Liver (tissue), 9 donors: ENCODE measurements around the gene KMT2B. TPM values are rescaled to one million over a fixed set of nuclear protein-coding genes. Genes with fewer than 3 reads are reported as not detected.

ENCODE experiments used
- DNase-seq: peaks from one replicate; pipeline ENCODE4 v3.0.0-alpha.2; 2017; ENCODE audit warnings: low spot score
- H3K27ac ChIP-seq, 2 donors: one replicate each; pipeline ENCODE4 v1.7.0; 2013; ENCODE audit warnings: inconsistent platforms in 2 of 2, low read length in 2 of 2, control low read depth in 1 of 2, low read depth in 1 of 2, mild to moderate bottlenecking in 1 of 2
- H3K27me3 ChIP-seq, 4 donors: one replicate each; pipeline versions ENCODE4 v1.6.1 to v1.7.0; 2013; ENCODE audit warnings: low read length in 3 of 4, inconsistent platforms in 1 of 4, mild to moderate bottlenecking in 1 of 4, moderate library complexity in 1 of 4; ENCODE audit not compliant: control insufficient read depth in 4 of 4, insufficient read depth in 4 of 4
- H3K36me3 ChIP-seq, 4 donors: one replicate each; pipeline versions ENCODE4 v1.6.1 to v1.7.0; 2013; ENCODE audit warnings: low read length in 3 of 4, mild to moderate bottlenecking in 3 of 4, low read depth in 1 of 4, moderate library complexity in 1 of 4; ENCODE audit not compliant: control insufficient read depth in 4 of 4, insufficient read depth in 3 of 4
- H3K4me1 ChIP-seq, 4 donors: one replicate each; pipeline versions ENCODE4 v1.6.1 to v1.7.0; 2013; ENCODE audit warnings: low read length in 3 of 4, mild to moderate bottlenecking in 3 of 4, moderate library complexity in 1 of 4; ENCODE audit not compliant: control insufficient read depth in 4 of 4, insufficient read depth in 4 of 4
- H3K4me3 ChIP-seq, 3 donors: one replicate each; pipeline versions ENCODE4 v1.6.1 to v1.7.0; 2013; ENCODE audit warnings: low read length in 3 of 3, control low read depth in 1 of 3, low read depth in 1 of 3, mild to moderate bottlenecking in 1 of 3
- H3K9ac ChIP-seq, 2 donors: one replicate each; pipeline ENCODE4 v1.7.0; 2013; ENCODE audit warnings: low read length in 2 of 2, mild to moderate bottlenecking in 2 of 2, moderate library complexity in 2 of 2, control low read depth in 1 of 2, low read depth in 1 of 2
- H3K9me3 ChIP-seq, 4 donors: one replicate each; pipeline versions ENCODE4 v1.6.1 to v1.7.0; 2013; ENCODE audit warnings: low read length in 3 of 4; ENCODE audit not compliant: control insufficient read depth in 4 of 4
- EGR1 ChIP-seq, 2 donors: IDR thresholded peaks; 2 replicates each; pipeline ENCODE4 v1.6.1; 2016 to 2018; ENCODE audit warnings: antibody characterized with exemption in 2 of 2, low read depth in 2 of 2
- FOXA1 ChIP-seq: IDR thresholded peaks from 2 replicates; pipeline ENCODE4 v1.6.1; 2016; ENCODE audit warnings: antibody characterized with exemption
- FOXA2 ChIP-seq: IDR thresholded peaks from 2 replicates; pipeline ENCODE4 v1.6.1; 2016; ENCODE audit warnings: antibody characterized with exemption
- GABPA ChIP-seq, 2 donors: IDR thresholded peaks in 1 of 2; conservative IDR thresholded peaks in 1 of 2; 2 replicates each; pipeline ENCODE4 v1.6.1; 2016; ENCODE audit warnings: antibody characterized with exemption in 2 of 2, mild to moderate bottlenecking in 1 of 2, moderate library complexity in 1 of 2
- HNF4A ChIP-seq, 2 donors: conservative IDR thresholded peaks; 2 replicates each; pipeline ENCODE4 v1.6.1; 2016; ENCODE audit warnings: antibody characterized with exemption in 2 of 2, mild to moderate bottlenecking in 2 of 2
- HNF4G ChIP-seq: IDR thresholded peaks from 2 replicates; pipeline ENCODE4 v1.6.1; 2016; ENCODE audit warnings: antibody characterized with exemption
- JUND ChIP-seq, 2 donors: IDR thresholded peaks; 2 replicates each; pipeline ENCODE4 v1.6.1; 2016; ENCODE audit warnings: antibody characterized with exemption in 2 of 2
- MAX ChIP-seq: IDR thresholded peaks from 2 replicates; pipeline ENCODE4 v1.6.1; 2016; ENCODE audit warnings: antibody characterized with exemption
- NR2F2 ChIP-seq: IDR thresholded peaks from 2 replicates; pipeline ENCODE4 v1.6.1; 2016; ENCODE audit warnings: antibody characterized with exemption
- RAD21 ChIP-seq, 2 donors: IDR thresholded peaks; 2 replicates each; pipeline ENCODE4 v1.6.1; 2016; ENCODE audit warnings: antibody characterized with exemption in 2 of 2, mild to moderate bottlenecking in 2 of 2
- REST ChIP-seq: IDR thresholded peaks from 2 replicates; pipeline ENCODE4 v1.6.1; 2016; ENCODE audit warnings: antibody characterized with exemption, mild to moderate bottlenecking
- RXRA ChIP-seq, 2 donors: IDR thresholded peaks; 2 replicates each; pipeline ENCODE4 v1.6.1; 2017 to 2018; ENCODE audit warnings: antibody characterized with exemption in 2 of 2, mild to moderate bottlenecking in 1 of 2
- SP1 ChIP-seq: IDR thresholded peaks from 2 replicates; pipeline ENCODE4 v1.6.1; 2018; ENCODE audit warnings: antibody characterized with exemption, mild to moderate bottlenecking
- YY1 ChIP-seq: IDR thresholded peaks from 2 replicates; pipeline ENCODE4 v1.6.1; 2016; ENCODE audit warnings: antibody characterized with exemption, mild to moderate bottlenecking
- ZBTB33 ChIP-seq: IDR thresholded peaks from 2 replicates; pipeline ENCODE4 v1.6.1; 2016; ENCODE audit warnings: antibody characterized with exemption
- WGBS: extraction: QIAGEN DNeasy Blood & Tissue Kit; methylation state at CpG from one replicate; pipeline ENCODE4 v1.1.7; 2013; 5-methylcytosine and 5-hydroxymethylcytosine counted together
- polyA plus RNA-seq, 2 donors: library from polyadenylated mRNA; stranded (reverse) in 1 of 2; unstranded in 1 of 2; fragments of 200-250 nt in 1 of 2; fragments of >200 nt in 1 of 2; fragmentation: Nextera tagmentation in 1 of 2; extraction: Ambion mirVana in 1 of 2; gene quantifications; one replicate each; pipeline versions ENCODE4 v1.2.1 to v1.2.3, GENCODE V29; 2013 to 2015
- total RNA-seq, 2 donors: library from RNA; depleted of rRNA; stranded (reverse); fragments of >200 nt; gene quantifications; one replicate each; pipeline ENCODE4 v1.2.3, GENCODE V29; 2014
- TF ChIP-seq, protein P1 (sequence below): fragments of 150-350 bp; IDR thresholded peaks from 2 replicates; pipeline ENCODE4 v1.5.1; 2017; ENCODE audit warnings: improper control_type of control experiment, low read depth, low read length; ENCODE audit not compliant: missing input control
- TF ChIP-seq, protein P2 (sequence below): IDR thresholded peaks from 2 replicates; pipeline ENCODE4 v1.6.1; 2016; ENCODE audit warnings: antibody characterized with exemption
- donor health status: healthy.
- donor health status: healthy.
- donor health status: healthy.
- donor health status: healthy.
- donor health status: healthy.

The KMT2B gene
- total and polyA plus RNA-seq, 4 donors = 3.7 to 12.1 (median 8.3) TPM

- TF ChIP-seq, protein P1, sequence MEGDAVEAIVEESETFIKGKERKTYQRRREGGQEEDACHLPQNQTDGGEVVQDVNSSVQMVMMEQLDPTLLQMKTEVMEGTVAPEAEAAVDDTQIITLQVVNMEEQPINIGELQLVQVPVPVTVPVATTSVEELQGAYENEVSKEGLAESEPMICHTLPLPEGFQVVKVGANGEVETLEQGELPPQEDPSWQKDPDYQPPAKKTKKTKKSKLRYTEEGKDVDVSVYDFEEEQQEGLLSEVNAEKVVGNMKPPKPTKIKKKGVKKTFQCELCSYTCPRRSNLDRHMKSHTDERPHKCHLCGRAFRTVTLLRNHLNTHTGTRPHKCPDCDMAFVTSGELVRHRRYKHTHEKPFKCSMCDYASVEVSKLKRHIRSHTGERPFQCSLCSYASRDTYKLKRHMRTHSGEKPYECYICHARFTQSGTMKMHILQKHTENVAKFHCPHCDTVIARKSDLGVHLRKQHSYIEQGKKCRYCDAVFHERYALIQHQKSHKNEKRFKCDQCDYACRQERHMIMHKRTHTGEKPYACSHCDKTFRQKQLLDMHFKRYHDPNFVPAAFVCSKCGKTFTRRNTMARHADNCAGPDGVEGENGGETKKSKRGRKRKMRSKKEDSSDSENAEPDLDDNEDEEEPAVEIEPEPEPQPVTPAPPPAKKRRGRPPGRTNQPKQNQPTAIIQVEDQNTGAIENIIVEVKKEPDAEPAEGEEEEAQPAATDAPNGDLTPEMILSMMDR = no peak
- TF ChIP-seq NR2F2 (no peak), HNF4G (no peak), SP1 (no peak), REST (no peak), HNF4A (conservative IDR thresholded peaks at IDR 0.05) (no peak), JUND (IDR thresholded peaks at IDR 0.05) (no peak), RAD21 (IDR thresholded peaks at IDR 0.05) (no peak), ZBTB33 (no peak), YY1 (no peak), EGR1 (IDR thresholded peaks at IDR 0.05; ENCODE audit: low read depth in 2 of 2) (no peak), RXRA (IDR thresholded peaks at IDR 0.05) (no peak), FOXA1 (no peak), MAX (no peak), FOXA2 (no peak), GABPA (IDR thresholded peaks at IDR 0.05 in 1 of 2, conservative IDR thresholded peaks at IDR 0.05 in 1 of 2) (no peak)
- TF ChIP-seq, protein P2, sequence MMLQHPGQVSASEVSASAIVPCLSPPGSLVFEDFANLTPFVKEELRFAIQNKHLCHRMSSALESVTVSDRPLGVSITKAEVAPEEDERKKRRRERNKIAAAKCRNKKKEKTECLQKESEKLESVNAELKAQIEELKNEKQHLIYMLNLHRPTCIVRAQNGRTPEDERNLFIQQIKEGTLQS = no peak
- peak overlapping the region in 1 of 2 donors; percentile 15 for H3K9ac ChIP-seq
- H3K27me3 ChIP-seq = no peaks in the 10 kb centered on the region
- peak overlapping the region; percentile 55 to 73 (median 60) for H3K4me3 ChIP-seq
- no peak for DNase-seq
- H3K4me1 ChIP-seq = peaks cover 12 to 45% (median 17%) of the 10 kb centered on the region in 4 donors
- 77% methylated on average over 29 of the region's 29 CpGs for WGBS
- H3K36me3 ChIP-seq = peaks cover 11 to 41% (median 12%) of the 10 kb centered on the region in 4 donors
- H3K9me3 ChIP-seq = no peaks in the 10 kb centered on the region
- peak overlapping the region; percentile 78 to 82 for H3K27ac ChIP-seq
These were observed 21.7 kb downstream of the KMT2B start for GRCh38 chr19:35739275-35740107.
